Mesenchymal stem cell (in vitro differentiated cells and primary cell): Measurements from ENCODE around the gene EPOP.

Experiments used
- DNase-seq: peaks from one replicate; pipeline ENCODE4 v3.0.0-alpha.2; 2013
- H2AFZ ChIP-seq: one replicate; pipeline ENCODE4 v1.6.1; 2013; ENCODE audit warnings: low read depth, mild to moderate bottlenecking, control low read depth, inconsistent platforms, low read length, moderate library complexity
- H2AK5ac ChIP-seq: 2 replicates; pipeline ENCODE4 v1.6.1; 2013; ENCODE audit warnings: low read length, moderate library complexity, mild to moderate bottlenecking, inconsistent platforms; ENCODE audit not compliant: severe bottlenecking
- H2BK120ac ChIP-seq: one replicate; pipeline ENCODE4 v1.6.1; 2013; ENCODE audit warnings: low read depth, mild to moderate bottlenecking, inconsistent platforms, low read length, moderate library complexity
- H2BK12ac ChIP-seq, 2 experiments: one replicate each; pipeline ENCODE4 v1.6.1; 2013; ENCODE audit warnings: inconsistent platforms in 2 of 2, low read length in 2 of 2, mild to moderate bottlenecking in 2 of 2, moderate library complexity in 2 of 2, control low read depth in 1 of 2
- H2BK15ac ChIP-seq: one replicate; pipeline ENCODE4 v1.6.1; 2013; ENCODE audit warnings: mild to moderate bottlenecking, low read depth, inconsistent platforms; ENCODE audit not compliant: poor library complexity, severe bottlenecking
- H2BK5ac ChIP-seq: 2 replicates; pipeline ENCODE4 v1.6.1; 2013; ENCODE audit warnings: low read depth, mild to moderate bottlenecking, low read length, control low read depth, inconsistent platforms; ENCODE audit not compliant: poor library complexity, severe bottlenecking
- H3K14ac ChIP-seq, 2 experiments: one replicate each; pipeline ENCODE4 v1.6.1; 2013; ENCODE audit warnings: inconsistent platforms in 2 of 2, low read length in 2 of 2, control low read depth in 1 of 2, mild to moderate bottlenecking in 1 of 2, moderate library complexity in 1 of 2
- H3K18ac ChIP-seq, 2 experiments: one replicate each; pipeline ENCODE4 v1.6.1; 2013; ENCODE audit warnings: inconsistent platforms in 2 of 2, low read length in 2 of 2, control low read depth in 1 of 2, low read depth in 1 of 2, mild to moderate bottlenecking in 1 of 2
- H3K23ac ChIP-seq, 2 experiments: one replicate each; pipeline ENCODE4 v1.6.1; 2013; ENCODE audit warnings: inconsistent platforms in 2 of 2, low read length in 2 of 2, mild to moderate bottlenecking in 2 of 2, moderate library complexity in 2 of 2, control low read depth in 1 of 2
- H3K27ac ChIP-seq: 2 replicates; pipeline ENCODE4 v1.5.1; 2013; ENCODE audit warnings: mild to moderate bottlenecking, moderate library complexity, low read length, control low read depth, inconsistent platforms; ENCODE audit not compliant: poor library complexity, severe bottlenecking
- H3K27me3 ChIP-seq, 2 experiments: 2 replicates each; pipeline versions ENCODE4 v1.6.1 to v1.7.0; 2013; ENCODE audit warnings: low read length in 2 of 2, mild to moderate bottlenecking in 2 of 2, moderate library complexity in 2 of 2, control low read depth in 1 of 2, inconsistent platforms in 1 of 2; ENCODE audit not compliant: control insufficient read depth in 1 of 2, insufficient read depth in 1 of 2
- H3K36me3 ChIP-seq, 2 experiments: 2 replicates each; pipeline versions ENCODE4 v1.6.1 to v1.7.0; 2013; ENCODE audit warnings: low read length in 2 of 2, control low read depth in 1 of 2, inconsistent platforms in 1 of 2, low read depth in 1 of 2, mild to moderate bottlenecking in 1 of 2; ENCODE audit not compliant: insufficient read depth in 2 of 2, control insufficient read depth in 1 of 2
- H3K4ac ChIP-seq, 2 experiments: one replicate each; pipeline ENCODE4 v1.6.1; 2013; ENCODE audit warnings: inconsistent platforms in 2 of 2, low read length in 2 of 2, mild to moderate bottlenecking in 2 of 2, moderate library complexity in 2 of 2, control low read depth in 1 of 2, low read depth in 1 of 2
- H3K4me1 ChIP-seq: 2 replicates; pipeline ENCODE4 v1.6.1; 2013; ENCODE audit warnings: low read depth, low read length, control low read depth; ENCODE audit not compliant: control insufficient read depth, insufficient read depth
- H3K4me2 ChIP-seq: 2 replicates; pipeline ENCODE4 v1.6.1; 2013; ENCODE audit warnings: low read length, mild to moderate bottlenecking, inconsistent platforms; ENCODE audit not compliant: poor library complexity, severe bottlenecking
- H3K4me3 ChIP-seq, 2 experiments: 2 replicates each; pipeline versions ENCODE4 v1.5.1 to v1.7.0; 2013; ENCODE audit warnings: low read length in 2 of 2, mild to moderate bottlenecking in 2 of 2, control low read depth in 1 of 2, low read depth in 1 of 2; ENCODE audit not compliant: insufficient read depth in 1 of 2
- H3K79me1 ChIP-seq: replicated peaks from 2 replicates; pipeline ENCODE4 v1.6.1; 2013; ENCODE audit warnings: mild to moderate bottlenecking, control low read depth, low read length, inconsistent platforms; ENCODE audit not compliant: poor library complexity, severe bottlenecking
- H3K9ac ChIP-seq: 2 replicates; pipeline ENCODE4 v1.7.0; 2013; ENCODE audit warnings: mild to moderate bottlenecking, low read length, moderate library complexity
- H3K9me3 ChIP-seq: 2 replicates; pipeline ENCODE4 v1.7.0; 2013; ENCODE audit warnings: mild to moderate bottlenecking, low read length; ENCODE audit not compliant: control insufficient read depth
- H4K8ac ChIP-seq: one replicate; pipeline ENCODE4 v1.6.1; 2013; ENCODE audit warnings: inconsistent platforms, mild to moderate bottlenecking, low read length, moderate library complexity
- H4K91ac ChIP-seq: one replicate; pipeline ENCODE4 v1.6.1; 2013; ENCODE audit warnings: mild to moderate bottlenecking, low read length, inconsistent platforms
- WGBS: methylation state at CpG from one replicate; pipeline ENCODE4 v1.1.7; 2013; ENCODE audit warnings: mixed read lengths; 5-methylcytosine and 5-hydroxymethylcytosine counted together

EPOP gene

GRCh38 chr17:38710604-38710962 lies 35.8 kb upstream of the EPOP start:
- H4K91ac ChIP-seq, result no peak overlapping the region
- peaks cover 41% of the 10 kb centered on the region for H3K4me1 ChIP-seq
- no peak overlapping the region for H2BK120ac ChIP-seq
- no peaks in the 10 kb centered on the region for H3K9me3 ChIP-seq
- H3K14ac ChIP-seq, result no peak overlapping the region
- no peak overlapping the region for H3K27ac ChIP-seq
- DNase-seq, result no peak
- H2AK5ac ChIP-seq, result no peak overlapping the region
- H3K27me3 ChIP-seq, result no peaks in the 10 kb centered on the region
- H2BK15ac ChIP-seq, result no peak overlapping the region
- no peak overlapping the region for H3K4me3 ChIP-seq
- peaks cover 33% of the 10 kb centered on the region for H3K79me1 ChIP-seq
- H3K9ac ChIP-seq, result no peak overlapping the region
- H3K4me2 ChIP-seq, result no peak overlapping the region
- H3K23ac ChIP-seq, result no peak overlapping the region
- no peak overlapping the region for H2BK5ac ChIP-seq
- no peak overlapping the region for H2BK12ac ChIP-seq
- no peak overlapping the region for H4K8ac ChIP-seq
- H3K36me3 ChIP-seq, result peaks cover 54 to 78% of the 10 kb centered on the region in 2 experiments
- no peak overlapping the region for H3K18ac ChIP-seq
- WGBS, result 97% methylated on average over 3 of the region's 3 CpGs
- no peak overlapping the region for H2AFZ ChIP-seq
- no peak overlapping the region for H3K4ac ChIP-seq

GRCh38 chr17:38709864-38710603 lies 35.3 kb upstream of the EPOP start:
- no peaks in the 10 kb centered on the region for H3K9me3 ChIP-seq
- no peak overlapping the region for H4K91ac ChIP-seq
- H2BK12ac ChIP-seq, result no peak overlapping the region
- H4K8ac ChIP-seq, result no peak overlapping the region
- H2AFZ ChIP-seq, result no peak overlapping the region
- no peak overlapping the region for H2BK15ac ChIP-seq
- H3K4me3 ChIP-seq, result no peak overlapping the region
- H3K18ac ChIP-seq, result no peak overlapping the region
- peaks cover 50 to 73% of the 10 kb centered on the region in 2 experiments for H3K36me3 ChIP-seq
- no peak overlapping the region for H3K27ac ChIP-seq
- peaks cover 33% of the 10 kb centered on the region for H3K79me1 ChIP-seq
- H3K4me2 ChIP-seq, result no peak overlapping the region
- H2BK5ac ChIP-seq, result no peak overlapping the region
- H3K9ac ChIP-seq, result no peak overlapping the region
- no peak overlapping the region for H3K23ac ChIP-seq
- no peak overlapping the region for H3K4ac ChIP-seq
- H3K14ac ChIP-seq, result no peak overlapping the region
- H2BK120ac ChIP-seq, result no peak overlapping the region
- no peaks in the 10 kb centered on the region for H3K27me3 ChIP-seq
- H3K4me1 ChIP-seq, result peaks cover 39% of the 10 kb centered on the region
- DNase-seq, result no peak
- no peak overlapping the region for H2AK5ac ChIP-seq
- WGBS, result 89% methylated on average over 13 of the region's 13 CpGs

- H3K18ac ChIP-seq, result no peak overlapping the region
- no peaks in the 10 kb centered on the region for H3K27me3 ChIP-seq
- H3K9me3 ChIP-seq, result no peaks in the 10 kb centered on the region
- peaks cover 39% of the 10 kb centered on the region for H3K79me1 ChIP-seq
- H3K23ac ChIP-seq, result no peak overlapping the region
- no peak overlapping the region for H3K4ac ChIP-seq
- H3K27ac ChIP-seq, result no peak overlapping the region
- H3K14ac ChIP-seq, result no peak overlapping the region
- H4K91ac ChIP-seq, result no peak overlapping the region
- H3K36me3 ChIP-seq, result peaks cover 48 to 66% of the 10 kb centered on the region in 2 experiments
- H3K4me2 ChIP-seq, result no peak overlapping the region
- H2BK15ac ChIP-seq, result no peak overlapping the region
- no peak overlapping the region for H2BK5ac ChIP-seq
- peaks cover 43% of the 10 kb centered on the region for H3K4me1 ChIP-seq
- no peak overlapping the region for H2BK12ac ChIP-seq
- whole genome bisulfite sequencing, result 95% methylated on average over 18 of the region's 18 CpGs
- no peak overlapping the region for H2AK5ac ChIP-seq
- H3K9ac ChIP-seq, result no peak overlapping the region
- no peak overlapping the region for H2BK120ac ChIP-seq
- H3K4me3 ChIP-seq, result no peak overlapping the region
- H2AFZ ChIP-seq, result no peak overlapping the region
- no peak overlapping the region for H4K8ac ChIP-seq
- no peak for DNase-seq
Observed at GRCh38 chr17:38709104-38709820, 34.5 kb upstream of the EPOP start.

GRCh38 chr17:38707678-38708351 lies 33.1 kb upstream of the EPOP start:
- no peak overlapping the region for H2BK120ac ChIP-seq
- H3K4me2 ChIP-seq, result no peak overlapping the region
- H3K9me3 ChIP-seq, result no peaks in the 10 kb centered on the region
- no peak overlapping the region for H4K91ac ChIP-seq
- DNase-seq, result no peak
- H2BK12ac ChIP-seq, result no peak overlapping the region
- no peak overlapping the region for H3K9ac ChIP-seq
- H3K36me3 ChIP-seq, result peaks cover 34 to 52% of the 10 kb centered on the region in 2 experiments
- no peak overlapping the region for H3K4me3 ChIP-seq
- no peak overlapping the region for H3K14ac ChIP-seq
- no peaks in the 10 kb centered on the region for H3K27me3 ChIP-seq
- no peak overlapping the region for H2BK15ac ChIP-seq
- no peak overlapping the region for H2AFZ ChIP-seq
- no peak overlapping the region for H4K8ac ChIP-seq
- H2AK5ac ChIP-seq, result no peak overlapping the region
- 87% methylated on average over 20 of the region's 21 CpGs for WGBS
- no peak overlapping the region for H3K4ac ChIP-seq
- H3K27ac ChIP-seq, result no peak overlapping the region
- no peak overlapping the region for H2BK5ac ChIP-seq
- H3K23ac ChIP-seq, result no peak overlapping the region
- H3K18ac ChIP-seq, result no peak overlapping the region
- H3K79me1 ChIP-seq, result peaks cover 38% of the 10 kb centered on the region
- peaks cover 56% of the 10 kb centered on the region for H3K4me1 ChIP-seq
